Hepatocyte (in vitro differentiated cells): ENCODE measurements around the gene ERC2. TPM values are rescaled to one million over a fixed set of nuclear protein-coding genes. Genes with fewer than 3 reads are reported as not detected.

ENCODE experiments used
- DNase-seq: peaks from one replicate; pipeline ENCODE4 v3.0.0-alpha.2; 2016; ENCODE audit warnings: low spot score
- H2AFZ ChIP-seq: fragments of 200-600 bp; sonication (generic); 2 replicates; pipeline ENCODE4 v1.6.0; 2016; ENCODE audit warnings: antibody characterized with exemption, mild to moderate bottlenecking
- H3K27ac ChIP-seq: fragments of 200-600 bp; sonication (generic); 2 replicates; pipeline ENCODE4 v1.5.1; 2016; ENCODE audit warnings: mild to moderate bottlenecking
- H3K27me3 ChIP-seq: fragments of 200-600 bp; sonication (generic); 2 replicates; pipeline ENCODE4 v1.6.1; 2016
- H3K36me3 ChIP-seq: fragments of 200-600 bp; sonication (generic); replicated peaks from 2 replicates; pipeline ENCODE4 v1.5.1; 2016; ENCODE audit warnings: low read depth; ENCODE audit not compliant: insufficient read depth
- H3K4me1 ChIP-seq: fragments of 200-600 bp; sonication (generic); 2 replicates; pipeline ENCODE4 v1.5.1; 2016; ENCODE audit warnings: mild to moderate bottlenecking, moderate library complexity; ENCODE audit not compliant: insufficient read depth
- H3K4me2 ChIP-seq: fragments of 200-600 bp; sonication (generic); 2 replicates; pipeline ENCODE4 v1.6.0; 2016
- H3K4me3 ChIP-seq: fragments of 200-600 bp; sonication (generic); 2 replicates; pipeline ENCODE4 v1.5.1; 2016; ENCODE audit warnings: mild to moderate bottlenecking
- H3K79me2 ChIP-seq: fragments of 200-600 bp; sonication (generic); 2 replicates; pipeline ENCODE4 v1.6.0; 2017; ENCODE audit warnings: mild to moderate bottlenecking
- H3K9me2 ChIP-seq: fragments of 200-600 bp; sonication (generic); replicated peaks from 2 replicates; pipeline ENCODE4 v1.6.0; 2017; ENCODE audit warnings: mild to moderate bottlenecking; ENCODE audit not compliant: insufficient read depth
- H3K9me3 ChIP-seq: fragments of 200-600 bp; sonication (generic); 2 replicates; pipeline ENCODE4 v1.5.1; 2016; ENCODE audit warnings: low read depth, mild to moderate bottlenecking
- H4K20me1 ChIP-seq: fragments of 200-600 bp; sonication (generic); 2 replicates; pipeline ENCODE4 v1.6.0; 2016; ENCODE audit warnings: mild to moderate bottlenecking; ENCODE audit not compliant: insufficient read depth, poor library complexity, severe bottlenecking
- CTCF ChIP-seq: fragments of 200-600 bp; sonication (generic); IDR thresholded peaks from 2 replicates; pipeline ENCODE4 v1.5.1; 2016; ENCODE audit warnings: antibody characterized with exemption, mild to moderate bottlenecking; ENCODE audit not compliant: poor library complexity
- EZH2 ChIP-seq: fragments of 200-600 bp; sonication (generic); IDR thresholded peaks from 2 replicates; pipeline ENCODE4 v1.6.1; 2016; ENCODE audit warnings: antibody characterized with exemption, mild to moderate bottlenecking, borderline replicate concordance
- EZH2phosphoT487 ChIP-seq: fragments of 200-600 bp; sonication (generic); IDR thresholded peaks from one replicate; pipeline ENCODE4 v1.6.1; 2018; ENCODE audit warnings: antibody characterized with exemption, mild to moderate bottlenecking, low read depth, moderate library complexity; ENCODE audit not compliant: unreplicated experiment, severe bottlenecking
- WGBS: methylation state at CpG from one replicate; pipeline ENCODE4 v1.1.6; 2016; ENCODE audit warnings: low lambda C conversion rate; ENCODE audit errors: missing lambda C conversion rate; 5-methylcytosine and 5-hydroxymethylcytosine counted together
- polyA plus RNA-seq: library from polyadenylated mRNA; unstranded; fragments of >200 nt; fragmentation: Nextera tagmentation; extraction: Ambion mirVana; gene quantifications from 2 replicates; pipeline ENCODE4 v1.2.1, GENCODE V29; 2016
- total RNA-seq: library from RNA; depleted of rRNA; stranded (reverse); fragments of >200 nt; gene quantifications from 2 replicates; pipeline ENCODE4 v1.2.3, GENCODE V29; 2014

The ERC2 gene
- total and polyA plus RNA-seq, 2 experiments from 2014 or later: 1.2 to 5.3 TPM

DNA sequence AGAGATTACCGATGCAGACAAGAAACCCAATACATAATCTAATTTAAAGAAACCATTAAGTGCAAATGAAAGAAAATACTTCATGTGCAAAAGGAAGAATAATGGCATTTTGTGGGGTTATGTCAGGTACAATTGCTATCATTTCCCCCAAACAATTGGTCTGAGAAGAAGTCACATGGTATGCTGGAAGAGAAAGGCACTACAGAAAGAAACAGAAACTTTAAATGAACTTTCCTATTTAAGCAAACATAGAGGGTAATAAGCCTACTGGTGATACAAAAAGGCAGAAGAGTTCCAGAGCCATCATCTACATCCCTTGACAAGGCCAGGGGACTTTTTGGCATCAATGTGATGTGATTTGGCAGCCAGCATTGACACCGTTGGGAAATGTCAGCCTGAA, 678.8 kb downstream of the ERC2 start:
- DNase-seq: no peak
- H2AFZ ChIP-seq: no peak overlapping the region
- no peak overlapping the region for H3K4me3 ChIP-seq
- H3K9me3 ChIP-seq: no peaks in the 10 kb centered on the region
- no peaks in the 10 kb centered on the region for H4K20me1 ChIP-seq
- no peaks in the 10 kb centered on the region for H3K36me3 ChIP-seq
- H3K79me2 ChIP-seq: no peaks in the 10 kb centered on the region
- H3K27me3 ChIP-seq: no peaks in the 10 kb centered on the region
- no peak overlapping the region for H3K27ac ChIP-seq
- WGBS: 77% methylated on average over 2 of the region's 2 CpGs
- no peaks in the 10 kb centered on the region for H3K9me2 ChIP-seq
- TF ChIP-seq EZH2 (no peak), EZH2phosphoT487 (no peak), CTCF (no peak)
- peaks cover 16% of the 10 kb centered on the region for H3K4me1 ChIP-seq
- H3K4me2 ChIP-seq: no peak overlapping the region

- WGBS: 75% methylated on average over 3 of the region's 3 CpGs
- H3K4me1 ChIP-seq: no peaks in the 10 kb centered on the region
- no peak overlapping the region for H3K27ac ChIP-seq
- no peaks in the 10 kb centered on the region for H4K20me1 ChIP-seq
- no peaks in the 10 kb centered on the region for H3K9me2 ChIP-seq
- no peak for TF ChIP-seq CTCF
- no peak overlapping the region for H3K4me3 ChIP-seq
- no peak overlapping the region for H2AFZ ChIP-seq
- H3K36me3 ChIP-seq: no peaks in the 10 kb centered on the region
- no peak for DNase-seq
- no peaks in the 10 kb centered on the region for H3K79me2 ChIP-seq
- no peaks in the 10 kb centered on the region for H3K27me3 ChIP-seq
- no peaks in the 10 kb centered on the region for H3K9me3 ChIP-seq
- no peak overlapping the region for H3K4me2 ChIP-seq
Measured at GRCh38 chr3:55782807-55783206, 685.5 kb downstream of the ERC2 start.

GRCh38 chr3:55782351-55782750, 685.9 kb downstream of the ERC2 start:
- Histone ChIP-seq H3K9me3 (no peaks in the 10 kb centered on the region), H2AFZ (no peak overlapping the region), H3K79me2 (no peaks in the 10 kb centered on the region), H3K27me3 (no peaks in the 10 kb centered on the region), H3K36me3 (no peaks in the 10 kb centered on the region), H3K4me3 (no peak overlapping the region), H4K20me1 (no peaks in the 10 kb centered on the region), H3K4me1 (no peaks in the 10 kb centered on the region), H3K4me2 (no peak overlapping the region), H3K9me2 (no peaks in the 10 kb centered on the region), H3K27ac (no peak overlapping the region)
- DNase-seq: no peak
- WGBS: 63% methylated on average over 4 of the region's 4 CpGs
- no peak for TF ChIP-seq CTCF
- no peak for TF ChIP-seq EZH2phosphoT487
- TF ChIP-seq EZH2: no peak

DNA sequence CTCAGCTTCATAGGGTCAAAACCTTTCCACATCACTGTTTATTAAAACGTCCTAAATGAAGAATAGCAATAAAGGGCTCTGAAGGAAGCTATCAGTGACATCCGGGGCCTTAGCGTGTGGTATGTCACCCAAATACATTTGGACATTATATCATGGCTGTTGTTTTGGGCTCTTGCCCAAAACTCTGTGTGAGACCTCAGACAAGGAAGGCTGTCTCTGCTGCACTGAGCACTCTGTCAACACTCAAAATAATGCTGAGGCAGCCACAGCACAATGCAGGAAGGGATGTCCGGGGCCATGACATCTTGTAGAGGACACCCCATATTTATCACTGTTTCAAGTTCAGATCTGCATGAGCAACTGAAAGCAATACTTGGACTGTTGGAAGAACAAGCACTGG, 687.4 kb downstream of the ERC2 start:
- Histone ChIP-seq H3K4me1 (no peaks in the 10 kb centered on the region), H2AFZ (no peak overlapping the region), H3K4me3 (no peak overlapping the region), H3K27me3 (no peaks in the 10 kb centered on the region), H3K9me3 (no peaks in the 10 kb centered on the region), H3K36me3 (no peaks in the 10 kb centered on the region), H3K4me2 (no peak overlapping the region), H3K27ac (no peak overlapping the region), H3K79me2 (no peaks in the 10 kb centered on the region), H4K20me1 (no peaks in the 10 kb centered on the region), H3K9me2 (no peaks in the 10 kb centered on the region)
- no peak for DNase-seq
- 83% methylated on average over 4 of the region's 4 CpGs for WGBS
- TF ChIP-seq CTCF: no peak
- TF ChIP-seq EZH2: no peak
- no peak for TF ChIP-seq EZH2phosphoT487
